Osteoblast (primary cell): ENCODE data around the gene USH2A. TPM values are rescaled to one million over a fixed set of nuclear protein-coding genes. Genes with fewer than 3 reads are reported as not detected.
A peak's percentile ranks its signal among the peaks of the same experiment; 100 is the strongest.

Experiments used
- DNase-seq: peaks from one replicate; pipeline ENCODE4 v3.0.0; 2011; ENCODE audit warnings: low spot score, mixed read lengths; ENCODE audit not compliant: insufficient read length; ENCODE audit errors: missing footprints
- H2AFZ ChIP-seq: 2 replicates; pipeline ENCODE4 v1.6.0; 2011; ENCODE audit warnings: mild to moderate bottlenecking, low read length
- H3K27ac ChIP-seq: 2 replicates; pipeline ENCODE4 v1.5.1; 2011; ENCODE audit warnings: mild to moderate bottlenecking, low read depth, low read length, moderate library complexity
- H3K27me3 ChIP-seq: 2 replicates; pipeline ENCODE4 v1.6.0; 2012; ENCODE audit warnings: mild to moderate bottlenecking, control low read depth, inconsistent platforms, low read length, moderate library complexity; ENCODE audit not compliant: insufficient read depth
- H3K36me3 ChIP-seq: 2 replicates; pipeline ENCODE4 v1.5.1; 2011; ENCODE audit warnings: mild to moderate bottlenecking, low read length, control low read depth, moderate library complexity; ENCODE audit not compliant: insufficient read depth
- H3K4me1 ChIP-seq: 2 replicates; pipeline ENCODE4 v1.5.1; 2011; ENCODE audit warnings: mild to moderate bottlenecking, low read length, control low read depth, moderate library complexity; ENCODE audit not compliant: insufficient read depth
- H3K4me2 ChIP-seq: 2 replicates; pipeline ENCODE4 v1.6.0; 2011; ENCODE audit warnings: mild to moderate bottlenecking, low read length; ENCODE audit not compliant: insufficient read depth
- H3K4me3 ChIP-seq: fragments of 200-600 bp; sonication (generic); 3 replicates; pipeline ENCODE4 v1.5.1; 2012; ENCODE audit warnings: mild to moderate bottlenecking, low read length, inconsistent platforms; ENCODE audit not compliant: insufficient read depth
- H3K79me2 ChIP-seq: 2 replicates; pipeline ENCODE4 v1.6.0; 2012; ENCODE audit warnings: mild to moderate bottlenecking, low read length, control low read depth, inconsistent platforms; ENCODE audit not compliant: insufficient read depth
- H3K9me3 ChIP-seq: 2 replicates; pipeline ENCODE4 v1.5.1; 2011; ENCODE audit warnings: low read depth, low read length, control low read depth
- H4K20me1 ChIP-seq: 2 replicates; pipeline ENCODE4 v1.6.0; 2012; ENCODE audit warnings: mild to moderate bottlenecking, low read length, control low read depth; ENCODE audit not compliant: insufficient read depth
- CTCF ChIP-seq: IDR thresholded peaks from 2 replicates; pipeline ENCODE4 v1.5.1; 2011; ENCODE audit warnings: mild to moderate bottlenecking, low read depth, low read length, moderate library complexity; ENCODE audit errors: extremely low read depth
- small RNA-seq: library from RNA; depleted of rRNA; stranded (forward); fragments of <200 nt; gene quantifications from one replicate; pipeline ENCODE3, GENCODE V24; 2012
- total RNA-seq: library from RNA; depleted of rRNA; stranded (reverse); fragments of >200 nt; gene quantifications from 2 replicates; pipeline ENCODE4 v1.2.3, GENCODE V29; 2012

The USH2A gene
- total RNA-seq, 1 donor = under 0.01 TPM

GRCh38 chr1:215584389-215584788 lies 838.9 kb downstream of the USH2A start:
- Histone ChIP-seq H3K27ac (no peak overlapping the region), H3K4me2 (no peak overlapping the region), H4K20me1 (peaks cover 2% of the 10 kb centered on the region), H3K79me2 (no peaks in the 10 kb centered on the region), H3K27me3 (no peaks in the 10 kb centered on the region), H2AFZ (no peak overlapping the region), H3K4me1 (no peaks in the 10 kb centered on the region), H3K9me3 (no peaks in the 10 kb centered on the region), H3K36me3 (peaks cover 15% of the 10 kb centered on the region), H3K4me3 (no peak overlapping the region)
- no peak for DNase-seq
- no peak for TF ChIP-seq CTCF

GRCh38 chr1:215583185-215583749 lies 840.0 kb downstream of the USH2A start:
- DNase-seq = no peak
- no peaks in the 10 kb centered on the region for H3K27me3 ChIP-seq
- H3K9me3 ChIP-seq = no peaks in the 10 kb centered on the region
- peaks cover 26% of the 10 kb centered on the region for H3K36me3 ChIP-seq
- TF ChIP-seq CTCF = no peak
- no peaks in the 10 kb centered on the region for H3K79me2 ChIP-seq
- no peak overlapping the region for H3K27ac ChIP-seq
- H3K4me1 ChIP-seq = no peaks in the 10 kb centered on the region
- H4K20me1 ChIP-seq = no peaks in the 10 kb centered on the region
- H3K4me2 ChIP-seq = no peak overlapping the region
- H2AFZ ChIP-seq = no peak overlapping the region
- H3K4me3 ChIP-seq = no peak overlapping the region

GRCh38 chr1:215581896-215582295 lies 841.4 kb downstream of the USH2A start:
- Histone ChIP-seq H3K27ac (no peak overlapping the region), H3K27me3 (no peaks in the 10 kb centered on the region), H3K79me2 (no peaks in the 10 kb centered on the region), H3K4me1 (no peaks in the 10 kb centered on the region), H3K4me3 (no peak overlapping the region), H3K4me2 (no peak overlapping the region), H4K20me1 (no peaks in the 10 kb centered on the region), H3K36me3 (peaks cover 40% of the 10 kb centered on the region), H2AFZ (no peak overlapping the region), H3K9me3 (no peaks in the 10 kb centered on the region)
- no peak for TF ChIP-seq CTCF
- peak; percentile 38 for DNase-seq

Small RNAs within 50 kb of the gene (small RNA-seq; reads per million reads assigned to genes)
- gene MRPS18BP1 (not detected), gene RF00108 (not detected)
